HG02970 (cell line): ENCODE data around the gene GRM7.

Experiments
- ATAC-seq: cut with Tn5 transposase; IDR thresholded peaks from one replicate; pipeline ENCODE4 v1.9.1; 2021; ENCODE audit warnings: mild to moderate bottlenecking, moderate library complexity, moderate number of reproducible peaks; ENCODE audit not compliant: unreplicated experiment, low FRiP score

GRM7 gene

DNA sequence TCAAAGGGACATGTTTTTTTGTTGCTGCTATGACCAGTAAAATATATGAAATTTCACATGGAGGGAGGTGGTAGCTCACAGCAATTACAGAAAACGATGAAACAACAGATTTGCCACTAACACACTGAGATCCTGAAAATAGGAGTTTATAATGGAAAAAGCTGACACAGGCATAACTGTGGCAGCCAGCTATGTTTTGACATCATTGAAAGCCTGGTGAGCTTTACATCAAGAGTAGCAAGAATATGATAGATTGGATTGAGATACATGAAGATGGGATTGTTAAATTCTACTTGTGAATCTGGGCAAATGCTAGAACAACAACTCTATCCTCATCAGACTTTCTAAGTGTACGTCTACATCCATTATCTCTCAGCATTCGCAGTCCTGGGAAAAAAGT lies 760.7 kb downstream of the GRM7 start:
- ATAC-seq: no peak

DNA sequence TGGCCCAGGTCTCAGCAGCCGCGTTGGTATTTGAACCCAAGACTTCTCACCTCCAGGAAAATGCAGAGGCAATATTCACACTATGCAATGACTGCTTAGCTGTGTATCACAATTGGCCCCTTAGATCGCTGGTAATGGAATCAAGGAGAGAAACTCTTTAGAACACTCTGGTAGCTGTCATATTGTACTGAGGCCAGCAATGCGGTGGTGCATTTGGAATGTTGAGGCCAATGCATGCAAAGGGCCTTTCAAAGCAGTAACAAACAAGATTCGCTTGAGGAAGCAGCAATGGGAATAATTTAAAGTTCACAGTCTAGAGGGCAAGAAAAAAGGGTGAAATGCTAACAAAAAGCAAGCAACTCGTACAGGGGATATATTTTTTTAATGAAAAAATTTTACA lies 764.1 kb downstream of the GRM7 start:
- ATAC-seq: no peak

GRCh38 chr3:7630351-7630911 lies 769.5 kb downstream of the GRM7 start:
- ATAC-seq: no peak

- ATAC-seq: no peak
Measured at GRCh38 chr3:7630925-7631324, 770.0 kb downstream of the GRM7 start.

DNA sequence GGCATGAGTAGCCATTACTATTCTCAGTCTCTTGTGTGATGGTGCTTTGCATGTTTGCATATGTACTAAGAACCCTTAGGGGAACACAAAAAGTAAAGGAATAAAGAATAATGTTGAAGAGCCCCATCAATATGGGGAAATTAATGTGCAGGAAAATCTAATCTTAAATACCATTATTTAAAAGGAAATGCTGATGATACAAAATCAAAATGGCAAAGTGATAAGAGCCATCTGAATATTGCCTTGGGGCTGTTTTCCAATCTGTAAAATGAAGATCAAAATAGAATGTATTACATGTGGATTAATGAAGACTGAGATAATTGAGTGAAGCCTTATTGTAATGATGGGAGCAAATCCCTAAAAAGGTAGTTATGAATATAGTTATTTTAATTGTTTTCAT lies 771.4 kb downstream of the GRM7 start:
- ATAC-seq: no peak

GRCh38 chr3:7637694-7638093 lies 776.8 kb downstream of the GRM7 start:
- ATAC-seq: no peak

GRCh38 chr3:7638103-7638502 lies 777.2 kb downstream of the GRM7 start:
- no peak for ATAC-seq

DNA sequence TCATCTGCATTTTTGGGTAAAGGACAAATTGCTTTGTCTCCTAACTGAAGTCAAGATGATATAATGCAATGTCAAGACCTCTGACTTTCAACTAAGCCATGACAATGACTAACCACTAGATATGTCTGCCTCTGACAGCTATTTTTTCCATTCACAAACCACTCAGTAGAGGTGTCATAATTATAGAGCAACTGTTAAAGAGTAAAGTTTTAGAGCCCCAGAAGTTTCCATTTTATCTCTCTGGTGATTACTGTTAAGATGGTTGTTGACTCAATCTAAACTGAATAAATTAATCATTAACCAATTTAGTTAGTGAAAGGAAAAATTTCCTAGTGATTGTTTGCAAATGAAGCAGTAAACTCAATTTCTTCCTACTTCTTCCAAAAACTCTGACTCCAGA lies 779.9 kb downstream of the GRM7 start:
- ATAC-seq: no peak

GRCh38 chr3:7646851-7647250 lies 785.9 kb downstream of the GRM7 start:
- ATAC-seq: no peak

GRCh38 chr3:7650466-7650865 lies 789.6 kb downstream of the GRM7 start:
- ATAC-seq: no peak

- no peak for ATAC-seq
Measured at GRCh38 chr3:7651274-7651673, 790.4 kb downstream of the GRM7 start.

- no peak for ATAC-seq
Measured at GRCh38 chr3:7657214-7658112, 796.5 kb downstream of the GRM7 start.

- ATAC-seq: no peak
Measured at GRCh38 chr3:7658294-7658693, 797.4 kb downstream of the GRM7 start.

DNA sequence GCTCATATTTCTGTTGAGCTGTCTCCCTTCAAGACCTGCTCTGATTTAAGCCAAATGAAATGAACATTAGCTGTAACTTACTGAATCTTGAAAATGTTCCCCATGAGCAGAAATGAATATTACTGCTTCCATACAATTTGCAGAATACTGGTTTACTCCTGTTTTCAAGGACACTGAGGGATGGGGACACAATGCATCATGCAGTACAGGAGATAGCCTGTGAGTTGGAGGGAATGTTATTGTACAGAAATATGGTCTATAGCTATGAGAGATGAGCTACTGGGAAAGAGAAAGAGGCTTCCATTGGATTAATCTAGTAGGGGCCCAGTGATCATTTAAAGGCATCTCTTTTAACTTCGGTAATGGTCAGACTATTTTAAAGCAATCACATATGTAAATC lies 798.2 kb downstream of the GRM7 start:
- ATAC-seq: no peak

GRCh38 chr3:7663771-7664170 lies 802.9 kb downstream of the GRM7 start:
- ATAC-seq: no peak

- no peak for ATAC-seq
Measured at GRCh38 chr3:7667774-7668173, 806.9 kb downstream of the GRM7 start.

GRCh38 chr3:7669641-7670040 lies 808.7 kb downstream of the GRM7 start:
- ATAC-seq: no peak

- ATAC-seq: no peak
Measured at GRCh38 chr3:7678521-7678920, 817.6 kb downstream of the GRM7 start.

GRCh38 chr3:7682822-7683229 lies 821.9 kb downstream of the GRM7 start:
- ATAC-seq: no peak

DNA sequence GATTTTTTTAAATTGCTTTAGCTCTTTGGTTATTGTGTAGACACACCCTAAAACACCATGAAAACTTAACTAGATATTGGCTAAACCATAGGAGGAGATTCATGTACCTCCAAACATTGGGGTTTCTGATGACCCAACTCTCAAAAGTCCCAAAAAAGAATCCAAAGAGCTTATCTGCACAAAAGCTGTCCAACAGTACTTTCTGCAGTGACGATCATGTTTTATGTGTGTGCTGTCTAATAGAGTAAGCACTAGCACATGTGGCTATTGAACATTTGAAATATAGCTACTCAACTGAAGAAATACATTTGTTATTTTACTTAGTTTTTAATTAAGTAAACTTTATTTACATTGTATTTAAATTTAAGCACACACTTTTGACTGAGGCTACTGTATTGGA lies 822.5 kb downstream of the GRM7 start:
- ATAC-seq: no peak

DNA sequence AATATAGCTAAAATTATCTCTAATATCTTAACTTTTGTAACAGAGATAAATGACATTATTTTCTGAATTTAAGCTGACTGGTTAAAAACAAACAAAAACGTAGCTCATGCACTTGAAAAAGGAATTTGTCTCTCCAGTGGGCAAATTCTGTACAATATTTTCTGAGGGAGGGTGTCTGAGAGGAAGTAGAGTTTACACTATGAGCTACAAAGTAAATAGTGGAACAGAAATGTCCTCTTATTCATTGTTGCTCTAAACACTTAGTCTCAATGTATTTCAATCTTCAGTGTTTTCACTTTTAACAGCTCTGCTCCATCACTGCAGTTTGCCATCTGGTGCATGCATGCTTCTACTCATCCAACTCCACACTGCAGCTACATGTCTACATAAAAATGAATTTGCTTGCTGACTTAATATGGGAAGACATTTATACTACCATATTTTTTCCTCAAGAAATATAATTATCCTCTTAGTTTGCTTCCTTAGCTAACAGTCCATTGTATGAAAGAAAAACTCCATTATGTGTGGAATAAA lies 823.3 kb downstream of the GRM7 start:
- ATAC-seq: no peak
